IMR-90 (cell line): Measurements from ENCODE around the gene SPACDR. TPM values are rescaled to one million over a fixed set of nuclear protein-coding genes. Genes with fewer than 3 reads are reported as not detected.
A peak's percentile ranks its signal among the peaks of the same experiment; 100 is the strongest.

Source experiments
- ATAC-seq: fragments of 200-7000 bp; cut with Tn5 transposase; 2 replicates; pipeline ENCODE4 v1.9.1; 2020; ENCODE audit warnings: low read depth, mild to moderate bottlenecking, moderate library complexity
- BruUV-seq: library from RNA; stranded (reverse); fragments of 400-500 nt; replicated peaks from 2 replicates; lab custom pipeline; 2021; lab: Mats Ljungman, UMichigan
- CTCF ChIA-PET: fragments of 300-600 bp; formaldehyde crosslinking; extraction: SDS; loops from one replicate; lab custom pipeline; 2021; ENCODE audit warnings: antibody characterized with exemption; lab: Yijun Ruan, JAX
- POLR2A ChIA-PET: fragments of 300-600 bp; sonication (Branson Sonifier 250); formaldehyde crosslinking; loops from one replicate; lab custom pipeline; 2022; ENCODE audit warnings: antibody characterized with exemption; ENCODE audit not compliant: unreplicated experiment; lab: Charles Lee
- DNase-seq: peaks from one replicate; pipeline ENCODE4 v3.0.0; 2013
- H2AFZ ChIP-seq: replicated peaks from 2 replicates; pipeline ENCODE3; 2013; ENCODE audit warnings: low read length, mild to moderate bottlenecking; ENCODE audit not compliant: poor library complexity
- H2AK5ac ChIP-seq: 2 replicates; pipeline ENCODE4 v1.6.1; 2013; ENCODE audit warnings: low read depth, low read length, inconsistent platforms
- H2AK9ac ChIP-seq: replicated peaks from 2 replicates; pipeline ENCODE3; 2013; ENCODE audit warnings: mild to moderate bottlenecking, low read depth, low read length, moderate library complexity; ENCODE audit not compliant: poor library complexity
- H2BK120ac ChIP-seq: 2 replicates; pipeline ENCODE4 v1.6.1; 2013; ENCODE audit warnings: low read depth, low read length, inconsistent platforms
- H2BK15ac ChIP-seq: 3 replicates; pipeline ENCODE4 v1.6.1; 2013; ENCODE audit warnings: low read depth, low read length, inconsistent platforms
- H2BK20ac ChIP-seq: 2 replicates; pipeline ENCODE4 v1.6.1; 2013; ENCODE audit warnings: low read depth, mild to moderate bottlenecking, inconsistent platforms, low read length, moderate library complexity
- H2BK5ac ChIP-seq: 2 replicates; pipeline ENCODE4 v1.6.1; 2013; ENCODE audit warnings: mild to moderate bottlenecking, low read depth, low read length, inconsistent platforms; ENCODE audit not compliant: poor library complexity, severe bottlenecking
- H3K14ac ChIP-seq: replicated peaks from 2 replicates; pipeline ENCODE4 v1.6.1; 2013; ENCODE audit warnings: low read depth, low read length, inconsistent platforms
- H3K18ac ChIP-seq: 2 replicates; pipeline ENCODE4 v1.6.1; 2013; ENCODE audit warnings: low read depth, low read length, control low read depth
- H3K23ac ChIP-seq: 2 replicates; pipeline ENCODE4 v1.6.1; 2013; ENCODE audit warnings: low read depth, low read length, inconsistent platforms
- H3K27ac ChIP-seq: 2 replicates; pipeline ENCODE4 v1.5.1; 2013; ENCODE audit warnings: mild to moderate bottlenecking, control low read depth, low read length; ENCODE audit not compliant: insufficient read depth
- H3K27me3 ChIP-seq: 2 replicates; pipeline ENCODE4 v1.6.1; 2013; ENCODE audit warnings: low read length; ENCODE audit not compliant: control insufficient read depth, insufficient read depth
- H3K36me3 ChIP-seq: 2 replicates; pipeline ENCODE4 v1.6.1; 2013; ENCODE audit warnings: low read length, mixed read lengths; ENCODE audit not compliant: control insufficient read depth, insufficient read depth
- H3K4ac ChIP-seq: 2 replicates; pipeline ENCODE4 v1.6.1; 2013; ENCODE audit warnings: low read depth, low read length, inconsistent platforms
- H3K4me1 ChIP-seq: 2 replicates; pipeline ENCODE4 v1.6.1; 2013; ENCODE audit warnings: low read length, mixed read lengths; ENCODE audit not compliant: control insufficient read depth, insufficient read depth
- H3K4me2 ChIP-seq: 2 replicates; pipeline ENCODE4 v1.6.1; 2013; ENCODE audit warnings: low read depth, mild to moderate bottlenecking, control low read depth, low read length, moderate library complexity
- H3K4me3 ChIP-seq: 2 replicates; pipeline ENCODE4 v1.5.1; 2013; ENCODE audit warnings: low read depth, mild to moderate bottlenecking, control low read depth, low read length, moderate library complexity; ENCODE audit not compliant: insufficient read depth
- H3K56ac ChIP-seq: 2 replicates; pipeline ENCODE4 v1.6.1; 2013; ENCODE audit warnings: low read length, inconsistent platforms; ENCODE audit not compliant: insufficient read depth; ENCODE audit errors: extremely low read depth
- H3K79me1 ChIP-seq, 2 experiments: 2 replicates each; pipeline ENCODE4 v1.6.1; 2013; ENCODE audit warnings: low read length in 2 of 2, inconsistent platforms in 1 of 2, low read depth in 1 of 2
- H3K9ac ChIP-seq: 2 replicates; pipeline ENCODE4 v1.6.1; 2013; ENCODE audit warnings: low read depth, low read length, control low read depth
- H3K9me1 ChIP-seq: 2 replicates; pipeline ENCODE4 v1.6.1; 2013; ENCODE audit warnings: low read length, inconsistent platforms; ENCODE audit not compliant: insufficient read depth
- H3K9me3 ChIP-seq: 2 replicates; pipeline ENCODE4 v1.6.1; 2013; ENCODE audit warnings: low read length; ENCODE audit not compliant: control insufficient read depth, insufficient read depth
- H4K20me1 ChIP-seq: 2 replicates; pipeline ENCODE4 v1.6.1; 2013; ENCODE audit warnings: low read length, inconsistent platforms; ENCODE audit not compliant: insufficient read depth
- H4K5ac ChIP-seq: 2 replicates; pipeline ENCODE4 v1.6.1; 2013; ENCODE audit warnings: mild to moderate bottlenecking, low read depth, low read length, control low read depth
- H4K8ac ChIP-seq, 2 experiments: 2 replicates each; pipeline ENCODE4 v1.6.1; 2013; ENCODE audit warnings: low read depth in 2 of 2, low read length in 2 of 2, control low read depth in 1 of 2, inconsistent platforms in 1 of 2
- H4K91ac ChIP-seq: 2 replicates; pipeline ENCODE4 v1.6.1; 2013; ENCODE audit warnings: low read depth, low read length, inconsistent platforms; ENCODE audit not compliant: insufficient read depth
- MAFK ChIP-seq: IDR thresholded peaks from 2 replicates; pipeline ENCODE4 v1.6.1; 2012; ENCODE audit warnings: low read depth, low read length, improper control_type of control experiment
- MAZ ChIP-seq: IDR thresholded peaks from 2 replicates; pipeline ENCODE4 v1.6.1; 2012; ENCODE audit warnings: low read depth, mild to moderate bottlenecking, low read length, improper control_type of control experiment, moderate library complexity, borderline replicate concordance
- MXI1 ChIP-seq: IDR thresholded peaks from 2 replicates; pipeline ENCODE4 v1.6.1; 2012; ENCODE audit warnings: low read depth, mild to moderate bottlenecking, low read length, moderate library complexity, borderline replicate concordance
- RFX5 ChIP-seq: IDR thresholded peaks from 2 replicates; pipeline ENCODE4 v1.8.0; 2012; ENCODE audit warnings: low read depth, mild to moderate bottlenecking, low read length, moderate library complexity
- WGBS, 2 experiments: methylation state at CpG; one replicate each; pipeline versions ENCODE4 v1.1.5 to v1.1.7; 2013; ENCODE audit warnings: missing lambda C conversion rate in 2 of 2; ENCODE audit not compliant: insufficient read length in 1 of 2; ENCODE audit errors: extremely low coverage in 2 of 2; 5-methylcytosine and 5-hydroxymethylcytosine counted together
- dilution Hi-C: fragments of 300-500 bp; cut with HindIII; formaldehyde crosslinking; loops from one replicate; pipeline ENCODE4 v1.14.3; 2018; ENCODE audit warnings: low sequenced_read_pairs; ENCODE audit not compliant: unreplicated experiment
- in situ Hi-C: fragments of 300-500 bp; cut with MboI; formaldehyde crosslinking; loops from 3 replicates; pipeline ENCODE4 v1.14.3; 2019; ENCODE audit warnings: low sequenced_read_pairs, inconsistent platforms, mixed read lengths
- intact Hi-C: fragments of 100-400 bp; cut with micrococcal nuclease; formaldehyde crosslinking; loops from 2 replicates; pipeline ENCODE4 v1.10.0; 2022
- polyA plus RNA-seq, 3 experiments: library from polyadenylated mRNA; depleted of rRNA; stranded (reverse); fragments of >200 nt; gene quantifications; 2 replicates each; pipeline ENCODE4 v1.2.3, GENCODE V29; 2012; ENCODE audit warnings: low replicate concordance in 1 of 3
- total RNA-seq: library from RNA; depleted of rRNA; stranded (reverse); fragments of >200 nt; gene quantifications from 2 replicates; pipeline ENCODE4 v1.2.3, GENCODE V29; 2012

SPACDR gene
- total and polyA plus RNA-seq, 2 of the 4 experiments (the other 2 are of a cell fraction): 0.54 to 2.1 TPM

- intact Hi-C loops (loop anchor here (5.0 kb wide), 1 partner anchor 57 kb away; no protein-coding TSS in a partner anchor), dilution Hi-C loops (no loop called here), in situ Hi-C loops (no loop called here)
- Histone ChIP-seq H3K36me3 (no peaks in the 10 kb centered on the region), H3K9me1 (no peaks in the 10 kb centered on the region), H3K56ac (no peak overlapping the region), H4K5ac (no peak overlapping the region), H3K4me2 (no peak overlapping the region), H4K8ac (no peak overlapping the region), H2BK20ac (no peak overlapping the region), H3K18ac (no peak overlapping the region), H3K27me3 (peaks cover 12% of the 10 kb centered on the region; the same call in 1 of the 2 replicates), H2AK9ac (peak overlapping the region; percentile 96), H2BK15ac (no peak overlapping the region), H3K4me1 (no peaks in the 10 kb centered on the region; the same call in 1 of the 2 replicates), H4K20me1 (0 out of 2 replicates have a peak, but pooled peaks cover 3% of the 10 kb centered on the region), H3K9me3 (no peaks in the 10 kb centered on the region), H3K27ac (no peak overlapping the region), H2AFZ (peak overlapping the region; percentile 67), H3K4ac (no peak overlapping the region), H3K23ac (no peak overlapping the region), H3K79me1 (no peaks in the 10 kb centered on the region), H2AK5ac (no peak overlapping the region), H3K9ac (no peak overlapping the region), H2BK5ac (no peak overlapping the region), H4K91ac (no peak overlapping the region), H3K14ac (no peak overlapping the region), H2BK120ac (no peak overlapping the region), H3K4me3 (no peak overlapping the region)
- no TSS peak for BruUV-seq
- WGBS, 2 experiments: no CpG with 5 or more reads among the region's 9 CpGs
- TF ChIP-seq MAZ (peak; percentile 93), MAFK (no peak), MXI1 (0 out of 2 replicates have a peak, but pooled peaks have one; percentile 29), RFX5 (peak; percentile 53; the same call in 1 of the 2 replicates)
- ChIA-PET POLR2A (no interaction called here), CTCF (interaction anchor here (0.6 kb wide), 1 partner anchor 52 kb away, joined by 4 read pairs; no protein-coding TSS in a partner anchor)
- ATAC-seq (peak; percentile 95), DNase-seq (peak; percentile 96)
Measured at GRCh38 chr7:100489824-100490223, 25.8 kb upstream of the SPACDR start.
